Loucy (cell line): ENCODE measurements around the gene PDGFB.

Source experiments
- EZH2phosphoT487 ChIP-seq: fragments of 200-600 bp; IDR thresholded peaks from 2 replicates; pipeline ENCODE4 v1.6.1; 2018; ENCODE audit warnings: antibody characterized with exemption, mild to moderate bottlenecking, moderate library complexity, borderline replicate concordance
- TF ChIP-seq, protein P1 (sequence below): fragments of 200-600 bp; sonication (generic); conservative IDR thresholded peaks from 2 replicates; pipeline ENCODE4 v1.5.1; 2014; ENCODE audit warnings: mild to moderate bottlenecking, antibody characterized with exemption, low read length

DNA sequence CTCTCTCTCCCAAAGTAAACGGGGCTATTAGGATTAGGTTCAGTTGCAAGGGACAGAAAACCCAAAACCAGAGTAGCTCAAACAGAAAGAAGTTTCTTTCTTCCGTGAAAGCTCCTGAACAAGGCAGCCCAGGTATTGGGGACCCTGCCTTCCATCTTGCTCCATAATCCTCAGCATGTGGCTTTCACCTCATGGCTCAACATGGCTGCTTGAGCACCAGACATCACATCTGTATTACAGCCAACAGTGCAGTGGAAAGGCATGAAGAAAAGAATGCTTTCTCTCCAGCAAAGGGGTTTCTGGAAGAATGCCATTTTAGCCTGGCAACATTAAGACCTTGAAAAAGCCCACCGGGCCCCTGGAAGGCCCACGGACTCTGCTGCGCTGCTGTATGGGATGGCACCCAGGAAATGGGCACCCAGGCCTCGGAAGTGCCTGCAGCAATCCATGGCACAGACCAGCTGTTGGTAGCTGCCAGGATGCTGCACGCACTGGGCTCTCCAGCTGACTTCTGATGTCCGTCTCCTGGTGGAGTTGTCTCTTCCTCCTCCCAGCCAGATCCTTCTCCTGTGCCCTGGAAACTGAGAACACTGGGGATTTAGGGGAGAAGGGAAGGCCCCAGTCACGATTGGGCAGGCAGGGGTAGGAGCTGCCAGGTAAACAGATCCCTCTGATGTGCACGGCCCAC, 22.6 kb downstream of the PDGFB start:
- TF ChIP-seq, protein P1, sequence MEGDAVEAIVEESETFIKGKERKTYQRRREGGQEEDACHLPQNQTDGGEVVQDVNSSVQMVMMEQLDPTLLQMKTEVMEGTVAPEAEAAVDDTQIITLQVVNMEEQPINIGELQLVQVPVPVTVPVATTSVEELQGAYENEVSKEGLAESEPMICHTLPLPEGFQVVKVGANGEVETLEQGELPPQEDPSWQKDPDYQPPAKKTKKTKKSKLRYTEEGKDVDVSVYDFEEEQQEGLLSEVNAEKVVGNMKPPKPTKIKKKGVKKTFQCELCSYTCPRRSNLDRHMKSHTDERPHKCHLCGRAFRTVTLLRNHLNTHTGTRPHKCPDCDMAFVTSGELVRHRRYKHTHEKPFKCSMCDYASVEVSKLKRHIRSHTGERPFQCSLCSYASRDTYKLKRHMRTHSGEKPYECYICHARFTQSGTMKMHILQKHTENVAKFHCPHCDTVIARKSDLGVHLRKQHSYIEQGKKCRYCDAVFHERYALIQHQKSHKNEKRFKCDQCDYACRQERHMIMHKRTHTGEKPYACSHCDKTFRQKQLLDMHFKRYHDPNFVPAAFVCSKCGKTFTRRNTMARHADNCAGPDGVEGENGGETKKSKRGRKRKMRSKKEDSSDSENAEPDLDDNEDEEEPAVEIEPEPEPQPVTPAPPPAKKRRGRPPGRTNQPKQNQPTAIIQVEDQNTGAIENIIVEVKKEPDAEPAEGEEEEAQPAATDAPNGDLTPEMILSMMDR: no peak
- TF ChIP-seq EZH2phosphoT487: no peak
